Measurements from ENCODE around the gene CLEC16A.

DNA sequence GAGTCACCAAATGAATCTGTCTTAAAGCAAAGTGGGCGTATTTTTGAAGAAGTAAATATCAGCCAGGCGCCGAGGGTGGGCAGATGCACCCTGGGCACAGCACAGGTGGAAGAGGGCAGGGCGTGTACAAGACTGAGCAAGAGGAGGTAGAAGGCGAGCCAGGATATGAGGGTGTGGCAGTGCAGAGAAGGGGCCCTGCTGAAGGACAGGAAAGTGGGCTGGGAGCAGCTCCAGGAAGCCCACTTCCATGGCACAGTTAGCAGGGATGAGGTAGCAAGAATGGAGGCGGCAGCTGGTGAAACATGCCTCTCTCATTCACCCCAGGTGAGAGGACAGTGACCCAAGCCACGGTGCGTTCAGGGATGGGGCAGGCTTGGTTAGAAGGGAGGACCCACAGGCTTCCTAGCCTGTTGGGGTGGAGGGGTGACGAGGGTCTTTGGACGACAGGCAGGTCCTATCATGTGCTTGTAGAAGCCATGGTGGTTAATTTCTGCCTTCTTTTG is 149.3 kb downstream of the CLEC16A start:
- no peak for TF ChIP-seq EGR1 (IDR thresholded peaks at IDR 0.05)
- TF ChIP-seq, protein P1, sequence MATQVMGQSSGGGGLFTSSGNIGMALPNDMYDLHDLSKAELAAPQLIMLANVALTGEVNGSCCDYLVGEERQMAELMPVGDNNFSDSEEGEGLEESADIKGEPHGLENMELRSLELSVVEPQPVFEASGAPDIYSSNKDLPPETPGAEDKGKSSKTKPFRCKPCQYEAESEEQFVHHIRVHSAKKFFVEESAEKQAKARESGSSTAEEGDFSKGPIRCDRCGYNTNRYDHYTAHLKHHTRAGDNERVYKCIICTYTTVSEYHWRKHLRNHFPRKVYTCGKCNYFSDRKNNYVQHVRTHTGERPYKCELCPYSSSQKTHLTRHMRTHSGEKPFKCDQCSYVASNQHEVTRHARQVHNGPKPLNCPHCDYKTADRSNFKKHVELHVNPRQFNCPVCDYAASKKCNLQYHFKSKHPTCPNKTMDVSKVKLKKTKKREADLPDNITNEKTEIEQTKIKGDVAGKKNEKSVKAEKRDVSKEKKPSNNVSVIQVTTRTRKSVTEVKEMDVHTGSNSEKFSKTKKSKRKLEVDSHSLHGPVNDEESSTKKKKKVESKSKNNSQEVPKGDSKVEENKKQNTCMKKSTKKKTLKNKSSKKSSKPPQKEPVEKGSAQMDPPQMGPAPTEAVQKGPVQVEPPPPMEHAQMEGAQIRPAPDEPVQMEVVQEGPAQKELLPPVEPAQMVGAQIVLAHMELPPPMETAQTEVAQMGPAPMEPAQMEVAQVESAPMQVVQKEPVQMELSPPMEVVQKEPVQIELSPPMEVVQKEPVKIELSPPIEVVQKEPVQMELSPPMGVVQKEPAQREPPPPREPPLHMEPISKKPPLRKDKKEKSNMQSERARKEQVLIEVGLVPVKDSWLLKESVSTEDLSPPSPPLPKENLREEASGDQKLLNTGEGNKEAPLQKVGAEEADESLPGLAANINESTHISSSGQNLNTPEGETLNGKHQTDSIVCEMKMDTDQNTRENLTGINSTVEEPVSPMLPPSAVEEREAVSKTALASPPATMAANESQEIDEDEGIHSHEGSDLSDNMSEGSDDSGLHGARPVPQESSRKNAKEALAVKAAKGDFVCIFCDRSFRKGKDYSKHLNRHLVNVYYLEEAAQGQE (IDR thresholded peaks at IDR 0.05; ENCODE audit: low read depth) = no peak
- TF ChIP-seq, protein P2, sequence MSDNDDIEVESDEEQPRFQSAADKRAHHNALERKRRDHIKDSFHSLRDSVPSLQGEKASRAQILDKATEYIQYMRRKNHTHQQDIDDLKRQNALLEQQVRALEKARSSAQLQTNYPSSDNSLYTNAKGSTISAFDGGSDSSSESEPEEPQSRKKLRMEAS (IDR thresholded peaks at IDR 0.05) = no peak
- TF ChIP-seq EP300 (IDR thresholded peaks at IDR 0.05; ENCODE audit: borderline replicate concordance) = no peak
- no peak for TF ChIP-seq CEBPB (IDR thresholded peaks at IDR 0.05)
- no peak for TF ChIP-seq NFIC (IDR thresholded peaks at IDR 0.05)
- TF ChIP-seq FOXM1 (IDR thresholded peaks at IDR 0.05; ENCODE audit: borderline replicate concordance, low read depth) = no peak
- no peak for TF ChIP-seq RAD21 (IDR thresholded peaks at IDR 0.05; ENCODE audit: low read depth)
- no peak for TF ChIP-seq TAF1 (IDR thresholded peaks at IDR 0.05; ENCODE audit: low read depth)
- TF ChIP-seq YY1 (IDR thresholded peaks at IDR 0.05; ENCODE audit: low read depth) = no peak
- TF ChIP-seq, protein P3, sequence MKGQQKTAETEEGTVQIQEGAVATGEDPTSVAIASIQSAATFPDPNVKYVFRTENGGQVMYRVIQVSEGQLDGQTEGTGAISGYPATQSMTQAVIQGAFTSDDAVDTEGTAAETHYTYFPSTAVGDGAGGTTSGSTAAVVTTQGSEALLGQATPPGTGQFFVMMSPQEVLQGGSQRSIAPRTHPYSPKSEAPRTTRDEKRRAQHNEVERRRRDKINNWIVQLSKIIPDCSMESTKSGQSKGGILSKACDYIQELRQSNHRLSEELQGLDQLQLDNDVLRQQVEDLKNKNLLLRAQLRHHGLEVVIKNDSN (IDR thresholded peaks at IDR 0.05) = no peak
- TF ChIP-seq TEAD4 (IDR thresholded peaks at IDR 0.05) = no peak
